HG02840 (cell line): ENCODE data around the gene TIGD2.

ENCODE experiments used
- ATAC-seq: cut with Tn5 transposase; IDR thresholded peaks from one replicate; pipeline ENCODE4 v1.9.1; 2021; ENCODE audit warnings: mild to moderate bottlenecking, moderate library complexity, moderate number of reproducible peaks; ENCODE audit not compliant: unreplicated experiment, low FRiP score

Gene TIGD2

GRCh38 chr4:89158884-89159503 is 47.7 kb downstream of the TIGD2 start:
- ATAC-seq = no peak

DNA sequence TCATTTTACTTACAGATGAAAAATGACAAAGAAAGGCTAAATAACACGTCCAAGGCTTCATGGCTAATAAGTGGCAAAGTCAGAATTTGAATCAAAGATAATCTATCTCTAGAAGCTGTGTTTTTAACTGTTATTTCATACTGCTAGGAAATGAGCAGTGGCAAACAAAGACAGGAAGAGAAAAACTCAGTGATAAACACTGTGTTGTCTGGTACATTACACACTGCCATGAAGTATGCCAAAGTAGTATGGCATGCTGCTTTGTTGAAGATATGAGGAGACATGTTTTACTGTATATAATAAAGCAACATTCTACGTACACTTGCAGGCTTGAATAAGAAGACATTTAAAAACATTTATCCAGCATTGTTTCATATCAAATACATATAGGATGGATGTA is 49.5 kb downstream of the TIGD2 start:
- no peak for ATAC-seq

GRCh38 chr4:89161841-89162240 is 50.5 kb downstream of the TIGD2 start:
- no peak for ATAC-seq

GRCh38 chr4:89162496-89162895 is 51.2 kb downstream of the TIGD2 start:
- ATAC-seq = no peak

GRCh38 chr4:89162987-89163386 is 51.7 kb downstream of the TIGD2 start:
- no peak for ATAC-seq

DNA sequence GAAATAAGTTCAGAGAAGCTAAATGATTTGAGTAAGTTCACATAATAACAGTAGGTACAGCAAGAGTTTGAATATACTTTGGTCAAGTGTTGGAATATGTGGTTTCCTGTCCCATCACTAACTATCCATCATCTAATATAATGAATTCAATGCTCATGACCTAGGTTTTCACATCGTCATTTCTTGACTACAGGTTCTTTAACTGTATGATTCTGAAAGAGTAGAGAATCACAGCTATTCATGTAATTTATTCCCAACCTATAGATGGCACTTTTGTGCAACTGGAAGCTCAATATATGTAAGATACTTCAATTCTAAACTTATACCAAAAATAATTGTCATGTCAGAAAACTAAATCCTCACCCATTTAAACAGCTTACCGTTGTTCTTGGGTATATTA is 53.1 kb downstream of the TIGD2 start:
- no peak for ATAC-seq
